Esophagus muscularis mucosa (tissue), 4 donors: ENCODE data around the gene PIGH. TPM values are rescaled to one million over a fixed set of nuclear protein-coding genes. Genes with fewer than 3 reads are reported as not detected.

ENCODE experiments used
- DNase-seq: peaks from one replicate; pipeline ENCODE4 v3.0.0-alpha.2; 2017; ENCODE audit errors: extremely low spot score
- H3K27ac ChIP-seq, 4 donors: fragments of 200-600 bp; sonication (generic); replicated peaks in 1 of 4; 1 replicate in 3 of 4; 2 replicates in 1 of 4; pipeline ENCODE4 v1.5.1; 2016 to 2019; ENCODE audit warnings: mild to moderate bottlenecking in 1 of 4
- H3K27me3 ChIP-seq, 4 donors: fragments of 200-600 bp; sonication (generic); one replicate each; pipeline versions ENCODE4 v1.5.1 to v1.6.0; 2016 to 2019
- H3K36me3 ChIP-seq, 4 donors: fragments of 200-600 bp; sonication (generic); one replicate each; pipeline ENCODE4 v1.5.1; 2016 to 2019
- H3K4me1 ChIP-seq, 4 donors: fragments of 200-600 bp; sonication (generic); one replicate each; pipeline ENCODE4 v1.5.1; 2016 to 2019
- H3K4me3 ChIP-seq, 4 donors: fragments of 200-600 bp; sonication (generic); 1 replicate in 2 of 4; 2 replicates in 2 of 4; pipeline ENCODE4 v1.5.1; 2016 to 2019; ENCODE audit warnings: mild to moderate bottlenecking in 4 of 4, moderate library complexity in 1 of 4
- H3K9me3 ChIP-seq, 4 donors: fragments of 200-600 bp; sonication (generic); 1 replicate in 3 of 4; 2 replicates in 1 of 4; pipeline ENCODE4 v1.5.1; 2016 to 2019
- CTCF ChIP-seq, 3 experiments: fragments of 200-600 bp in 2 of 3; fragments of 450-650 bp in 1 of 3; sonication (generic) in 2 of 3; IDR thresholded peaks; one replicate each; pipeline ENCODE4 v1.5.1; 2017 to 2019; ENCODE audit warnings: antibody characterized with exemption in 3 of 3, mild to moderate bottlenecking in 2 of 3, moderate library complexity in 1 of 3
- EP300 ChIP-seq: sonication (generic); formaldehyde crosslinking; IDR thresholded peaks from one replicate; pipeline ENCODE4 v1.6.1; 2017; ENCODE audit warnings: antibody characterized with exemption
- POLR2A ChIP-seq: fragments of 450-650 bp; IDR thresholded peaks from one replicate; pipeline ENCODE4 v1.6.1; 2017; ENCODE audit warnings: antibody characterized with exemption, moderate library complexity, mild to moderate bottlenecking, low read depth
- POLR2AphosphoS5 ChIP-seq, 2 donors: sonication (generic); formaldehyde crosslinking; IDR thresholded peaks; one replicate each; pipeline ENCODE4 v1.6.1; 2017; ENCODE audit warnings: antibody characterized with exemption in 2 of 2
- WGBS: methylation state at CpG from one replicate; pipeline ENCODE4 v1.1.5; 2018; 5-methylcytosine and 5-hydroxymethylcytosine counted together
- intact Hi-C: fragments of 100-400 bp; cut with DNase I; formaldehyde crosslinking; loops from one replicate; pipeline ENCODE4 v1.15.1; 2023
- total RNA-seq, 4 donors: library from RNA; depleted of rRNA; stranded (reverse); fragments of >200 nt; gene quantifications; one replicate each; pipeline versions ENCODE4 v1.1.0 to v1.2.1, GENCODE V29; 2016

Gene PIGH
- total RNA-seq, 4 donors from 2014 or later = 21.6 to 26.4 (median 23.0) TPM

- no peak overlapping the region for H3K27ac ChIP-seq
- H3K4me3 ChIP-seq = no peak overlapping the region
- H3K9me3 ChIP-seq = no peaks in the 10 kb centered on the region
- no peak for DNase-seq
- no peaks in the 10 kb centered on the region for H3K4me1 ChIP-seq
- H3K36me3 ChIP-seq = peaks cover 0 to 54% (median 27%) of the 10 kb centered on the region in 4 donors
- TF ChIP-seq POLR2AphosphoS5 (IDR thresholded peaks at IDR 0.05) = no peak
- TF ChIP-seq EP300 = no peak
- no peak for TF ChIP-seq POLR2A
- TF ChIP-seq CTCF (IDR thresholded peaks at IDR 0.05) = no peak
- H3K27me3 ChIP-seq = no peaks in the 10 kb centered on the region
- 87% methylated on average over 11 of the region's 13 CpGs for WGBS
- intact Hi-C loops = no loop called here
Measured at GRCh38 chr14:67577181-67577808, 22.8 kb downstream of the PIGH start.

DNA sequence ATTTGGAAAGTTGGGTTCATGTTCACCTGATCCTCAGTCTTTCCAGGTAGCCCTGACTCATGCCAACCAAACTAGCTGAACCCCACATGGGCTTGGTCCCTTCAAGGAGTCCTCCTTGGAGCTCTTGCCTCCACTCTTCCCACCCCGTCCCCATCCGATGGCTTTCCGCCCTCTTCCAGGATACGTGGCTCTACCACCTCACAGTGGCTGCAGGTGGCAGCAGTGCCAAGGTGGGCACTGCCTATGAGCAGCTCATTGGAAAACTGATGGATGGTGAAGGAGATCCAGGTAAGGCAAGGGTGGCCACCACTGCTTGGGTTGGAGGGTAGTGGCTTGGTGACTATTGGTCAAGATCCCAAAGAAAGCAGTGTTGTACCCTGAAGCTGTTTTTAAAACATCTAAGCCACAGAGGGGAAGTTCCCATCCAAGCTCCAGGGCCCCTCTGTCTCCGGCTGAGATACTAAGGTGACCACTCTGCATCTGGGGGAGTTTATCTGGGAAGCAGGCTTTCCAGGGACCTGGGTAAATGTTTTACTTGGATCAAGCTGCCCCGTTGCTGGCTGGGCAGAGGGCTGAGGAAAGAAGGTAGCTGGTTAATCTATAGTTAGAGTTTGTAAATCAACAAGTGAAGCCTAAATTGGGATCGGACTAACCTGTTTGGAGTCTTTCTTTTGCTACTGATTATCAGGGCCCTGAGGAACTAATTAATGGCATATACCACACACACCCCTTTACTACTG, 23.7 kb downstream of the PIGH start:
- 93% methylated on average over 7 of the region's 7 CpGs for WGBS
- no peak overlapping the region for H3K27ac ChIP-seq
- H3K36me3 ChIP-seq = peaks cover 0 to 48% (median 26%) of the 10 kb centered on the region in 4 donors
- no peaks in the 10 kb centered on the region for H3K4me1 ChIP-seq
- no peaks in the 10 kb centered on the region for H3K9me3 ChIP-seq
- no peaks in the 10 kb centered on the region for H3K27me3 ChIP-seq
- intact Hi-C loops = no loop called here
- no peak overlapping the region for H3K4me3 ChIP-seq
- TF ChIP-seq CTCF (IDR thresholded peaks at IDR 0.05) = no peak
- no peak for TF ChIP-seq EP300
- TF ChIP-seq POLR2A = no peak
- no peak for TF ChIP-seq POLR2AphosphoS5 (IDR thresholded peaks at IDR 0.05)
- DNase-seq = no peak

GRCh38 chr14:67575684-67576083, 24.4 kb downstream of the PIGH start:
- no peaks in the 10 kb centered on the region for H3K4me1 ChIP-seq
- H3K36me3 ChIP-seq = peaks cover 0 to 41% (median 20%) of the 10 kb centered on the region in 4 donors
- no peaks in the 10 kb centered on the region for H3K27me3 ChIP-seq
- no peak overlapping the region for H3K4me3 ChIP-seq
- H3K27ac ChIP-seq = no peak overlapping the region
- intact Hi-C loops = no loop called here
- no peaks in the 10 kb centered on the region for H3K9me3 ChIP-seq
- DNase-seq = no peak
- 79% methylated on average over 6 of the region's 9 CpGs for WGBS
- TF ChIP-seq POLR2AphosphoS5 (IDR thresholded peaks at IDR 0.05) (no peak), EP300 (no peak), POLR2A (no peak), CTCF (IDR thresholded peaks at IDR 0.05) (no peak)

- 81% methylated on average over 7 of the region's 7 CpGs for WGBS
- H3K27me3 ChIP-seq = no peaks in the 10 kb centered on the region
- TF ChIP-seq POLR2AphosphoS5 (IDR thresholded peaks at IDR 0.05) = no peak
- no peak for TF ChIP-seq EP300
- TF ChIP-seq CTCF (IDR thresholded peaks at IDR 0.05) = no peak
- TF ChIP-seq POLR2A = no peak
- no peak overlapping the region for H3K4me3 ChIP-seq
- no peak for DNase-seq
- no peaks in the 10 kb centered on the region for H3K4me1 ChIP-seq
- intact Hi-C loops = loop anchor here (5.0 kb wide), 1 partner anchor 48 kb away; no protein-coding TSS in a partner anchor
- H3K27ac ChIP-seq = no peak overlapping the region
- H3K36me3 ChIP-seq = peaks cover 0 to 32% (median 13%) of the 10 kb centered on the region in 4 donors
- no peaks in the 10 kb centered on the region for H3K9me3 ChIP-seq
Measured at GRCh38 chr14:67574806-67575205, 25.3 kb downstream of the PIGH start.
